ENCODE measurements around the gene HYCC2.

Gene HYCC2

GRCh38 chr2:201071479-201072200 lies at the start of gene HYCC2, which contains the start of gene NDUFB3:
Gene HYCC2 (minus strand): TSS chr2:201071671. CDS start chr2:201024009, 47,662 bp downstream.
Gene NDUFB3 (plus strand): TSS chr2:201072001. CDS start chr2:201078883, 6,882 bp downstream.
- no peaks in the 10 kb centered on the region for H3F3A ChIP-seq (ENCODE audit: control insufficient read depth, insufficient read depth)
- no peaks in the 10 kb centered on the region for H3K9me3 ChIP-seq (ENCODE audit: control insufficient read depth, insufficient read depth, low read length)
- peaks cover 29% of the 10 kb centered on the region for H3K4me1 ChIP-seq (ENCODE audit: control insufficient read depth, low read length)
- H3K36me3 ChIP-seq (ENCODE audit: control insufficient read depth, low read length) = peaks cover 3% of the 10 kb centered on the region; the same call in 1 of the 2 replicates
- peak within 1 kb of the TSS; percentile 94 for H3K4me3 ChIP-seq (ENCODE audit: low read length)
- no peaks in the 10 kb centered on the region for H3K27me3 ChIP-seq (ENCODE audit: control insufficient read depth, low read length)
- TF ChIP-seq EZH2phosphoT487 (IDR thresholded peaks at IDR 0.05; ENCODE audit: borderline replicate concordance, low read length) = no peak
- peak; percentile 56 for TF ChIP-seq CTCF (IDR thresholded peaks at IDR 0.05; ENCODE audit: low read depth, low read length, poor library complexity, severe bottlenecking)
- H3K27ac ChIP-seq (ENCODE audit: low read depth, low read length) = peak within 1 kb of the TSS; percentile 65
- no peaks in the 10 kb centered on the region for H3K9me2 ChIP-seq (replicated peaks; ENCODE audit: control insufficient read depth, low read length)
- H3K79me2 ChIP-seq (ENCODE audit: control insufficient read depth, low read length) = peaks cover 88% of the 10 kb centered on the region
- peaks cover 2% of the 10 kb centered on the region; the same call in 1 of the 2 replicates for H4K20me1 ChIP-seq (ENCODE audit: control insufficient read depth, insufficient read depth, low read depth, low read length)
- H3K4me2 ChIP-seq (ENCODE audit: low read length) = peak within 1 kb of the TSS; percentile 84

GRCh38 chr2:201118961-201119854 lies 47.7 kb upstream of the HYCC2 start:
- peaks cover 14% of the 10 kb centered on the region for H3F3A ChIP-seq (ENCODE audit: control insufficient read depth, insufficient read depth)

More at GRCh38 chr2:201118961-201119854, 47.7 kb upstream of the HYCC2 start:
- H3K9me2 ChIP-seq (replicated peaks; ENCODE audit: control insufficient read depth, low read length) = no peaks in the 10 kb centered on the region
- no peaks in the 10 kb centered on the region for H3K36me3 ChIP-seq (ENCODE audit: control insufficient read depth, low read length)
- TF ChIP-seq CTCF (IDR thresholded peaks at IDR 0.05; ENCODE audit: low read depth, low read length, poor library complexity, severe bottlenecking) = no peak
- peak overlapping the region; percentile 88 for H3K27ac ChIP-seq (ENCODE audit: low read depth, low read length)
- H3K79me2 ChIP-seq (ENCODE audit: control insufficient read depth, low read length) = peaks cover 11% of the 10 kb centered on the region
- no peaks in the 10 kb centered on the region for H4K20me1 ChIP-seq (ENCODE audit: control insufficient read depth, insufficient read depth, low read depth, low read length)
- no peaks in the 10 kb centered on the region for H3K27me3 ChIP-seq (ENCODE audit: control insufficient read depth, low read length)
- H3K4me1 ChIP-seq (ENCODE audit: control insufficient read depth, low read length) = peaks cover 59% of the 10 kb centered on the region
- H3K4me3 ChIP-seq (ENCODE audit: low read length) = peak overlapping the region; percentile 92
- no peaks in the 10 kb centered on the region for H3K9me3 ChIP-seq (ENCODE audit: control insufficient read depth, insufficient read depth, low read length)
- peak overlapping the region; percentile 88 for H3K4me2 ChIP-seq (ENCODE audit: low read length)

All from DOHH2 (cell line).